H9 (cell line): ENCODE data around the gene FAM13C. TPM values are rescaled to one million over a fixed set of nuclear protein-coding genes. Genes with fewer than 3 reads are reported as not detected.

Experiments
- DNase-seq: peaks from one replicate; pipeline ENCODE4 v3.0.0-alpha.2; 2017
- H2AFZ ChIP-seq: one replicate; pipeline ENCODE4 v1.6.1; 2013; ENCODE audit warnings: mild to moderate bottlenecking, low read length, control low read depth, moderate library complexity
- H2AK5ac ChIP-seq: 2 replicates; pipeline ENCODE4 v1.6.1; 2013; ENCODE audit warnings: low read length, control low read depth, mixed read lengths; ENCODE audit not compliant: insufficient read length
- H2BK120ac ChIP-seq: one replicate; pipeline ENCODE4 v1.6.1; 2013; ENCODE audit warnings: low read depth, mild to moderate bottlenecking, low read length, control low read depth, inconsistent platforms; ENCODE audit not compliant: poor library complexity, severe bottlenecking
- H2BK12ac ChIP-seq: 2 replicates; pipeline ENCODE4 v1.6.1; 2013; ENCODE audit warnings: low read length, control low read depth, mixed read lengths, low read depth; ENCODE audit not compliant: insufficient read length
- H2BK15ac ChIP-seq: 2 replicates; pipeline ENCODE4 v1.6.1; 2013; ENCODE audit warnings: low read depth, low read length, control low read depth
- H2BK20ac ChIP-seq: one replicate; pipeline ENCODE4 v1.6.1; 2013; ENCODE audit warnings: low read depth, mild to moderate bottlenecking, low read length, control low read depth, inconsistent platforms; ENCODE audit not compliant: poor library complexity, severe bottlenecking
- H2BK5ac ChIP-seq: 2 replicates; pipeline ENCODE4 v1.6.1; 2013; ENCODE audit warnings: low read length, control low read depth, mixed read lengths; ENCODE audit not compliant: insufficient read length
- H3K14ac ChIP-seq: 2 replicates; pipeline ENCODE4 v1.6.1; 2013; ENCODE audit warnings: low read length, control low read depth; ENCODE audit not compliant: insufficient read depth
- H3K18ac ChIP-seq: 2 replicates; pipeline ENCODE4 v1.6.1; 2013; ENCODE audit warnings: low read depth, mild to moderate bottlenecking, mixed read lengths, low read length, control low read depth; ENCODE audit not compliant: insufficient read length
- H3K23ac ChIP-seq: 2 replicates; pipeline ENCODE4 v1.6.1; 2013; ENCODE audit warnings: low read length, control low read depth, mixed read lengths, low read depth; ENCODE audit not compliant: insufficient read length
- H3K23me2 ChIP-seq: 2 replicates; pipeline ENCODE4 v1.6.1; 2013; ENCODE audit warnings: low read depth, mild to moderate bottlenecking, mixed read lengths, low read length, control low read depth; ENCODE audit not compliant: insufficient read length, poor library complexity, severe bottlenecking
- H3K27ac ChIP-seq: 2 replicates; pipeline ENCODE4 v1.5.1; 2013; ENCODE audit warnings: low read length, control low read depth, mixed read lengths, low read depth; ENCODE audit not compliant: insufficient read length
- H3K27me3 ChIP-seq: 2 replicates; pipeline ENCODE4 v1.6.1; 2013; ENCODE audit warnings: low read length, control low read depth, inconsistent platforms; ENCODE audit not compliant: insufficient read depth
- H3K4ac ChIP-seq: 2 replicates; pipeline ENCODE4 v1.6.1; 2013; ENCODE audit warnings: low read depth, mild to moderate bottlenecking, control low read depth, inconsistent platforms, low read length, moderate library complexity
- H3K4me1 ChIP-seq: 2 replicates; pipeline ENCODE4 v1.6.1; 2013; ENCODE audit warnings: low read length, control low read depth, inconsistent platforms; ENCODE audit not compliant: insufficient read depth
- H3K4me2 ChIP-seq: 2 replicates; pipeline ENCODE4 v1.6.1; 2013; ENCODE audit warnings: low read length, control low read depth, mixed read lengths; ENCODE audit not compliant: insufficient read length, insufficient read depth
- H3K56ac ChIP-seq: 2 replicates; pipeline ENCODE4 v1.6.1; 2013; ENCODE audit warnings: low read depth, mild to moderate bottlenecking, mixed read lengths, low read length, control low read depth; ENCODE audit not compliant: insufficient read length
- H3K79me1 ChIP-seq: 2 replicates; pipeline ENCODE4 v1.6.1; 2013; ENCODE audit warnings: low read depth, mild to moderate bottlenecking, moderate library complexity, low read length, control low read depth, inconsistent platforms; ENCODE audit not compliant: insufficient read depth, poor library complexity, severe bottlenecking
- H3K79me2 ChIP-seq: 2 replicates; pipeline ENCODE4 v1.6.1; 2013; ENCODE audit warnings: low read length, control low read depth, inconsistent platforms; ENCODE audit not compliant: insufficient read depth
- H3K9ac ChIP-seq: 2 replicates; pipeline ENCODE4 v1.6.1; 2013; ENCODE audit warnings: low read length, control low read depth, mixed read lengths; ENCODE audit not compliant: insufficient read length; ENCODE audit errors: extremely low read depth
- H3K9me3 ChIP-seq: one replicate; pipeline ENCODE4 v1.6.1; 2013; ENCODE audit warnings: low read depth, low read length, inconsistent platforms; ENCODE audit not compliant: control insufficient read depth
- H3T11ph ChIP-seq: one replicate; pipeline ENCODE4 v1.6.1; 2013; ENCODE audit warnings: mild to moderate bottlenecking, low read length, control low read depth, inconsistent platforms
- H4K20me1 ChIP-seq: one replicate; pipeline ENCODE4 v1.6.1; 2013; ENCODE audit not compliant: control insufficient read depth, insufficient read length, insufficient read depth
- H4K5ac ChIP-seq: 2 replicates; pipeline ENCODE4 v1.6.1; 2013; ENCODE audit warnings: low read depth, mild to moderate bottlenecking, mixed read lengths, low read length, control low read depth; ENCODE audit not compliant: insufficient read length
- H4K8ac ChIP-seq: replicated peaks from 2 replicates; pipeline ENCODE4 v1.6.1; 2013; ENCODE audit warnings: low read length, control low read depth, mixed read lengths, low read depth; ENCODE audit not compliant: insufficient read length
- H4K91ac ChIP-seq: 2 replicates; pipeline ENCODE4 v1.6.1; 2013; ENCODE audit warnings: low read depth, mild to moderate bottlenecking, moderate library complexity, mixed read lengths, low read length, control low read depth; ENCODE audit not compliant: insufficient read length
- H3K27ac Mint-ChIP-seq, 3 experiments: 2 replicates in 2 of 3; 3 replicates in 1 of 3; pipeline ENCODE4 v1.8.0; 2020 to 2021; ENCODE audit warnings: mixed read lengths in 3 of 3, mild to moderate bottlenecking in 1 of 3, moderate library complexity in 1 of 3
- H3K27me3 Mint-ChIP-seq: 2 replicates; pipeline ENCODE4 v1.8.0; 2021; ENCODE audit warnings: low read depth, mild to moderate bottlenecking, moderate library complexity, mixed read lengths
- H3K36me3 Mint-ChIP-seq, 3 experiments: 2 replicates in 2 of 3; 3 replicates in 1 of 3; pipeline ENCODE4 v1.8.0; 2020 to 2021; ENCODE audit warnings: low read depth in 3 of 3, mixed read lengths in 3 of 3; ENCODE audit not compliant: insufficient read depth in 1 of 3
- H3K4me1 Mint-ChIP-seq, 2 experiments: 2 replicates each; pipeline ENCODE4 v1.8.0; 2020; ENCODE audit warnings: mixed read lengths in 2 of 2
- H3K4me3 Mint-ChIP-seq, 2 experiments: 2 replicates in 1 of 2; 3 replicates in 1 of 2; pipeline ENCODE4 v1.8.0; 2020 to 2021; ENCODE audit warnings: mild to moderate bottlenecking in 2 of 2, mixed read lengths in 2 of 2, moderate library complexity in 1 of 2
- H3K9me3 Mint-ChIP-seq, 2 experiments: 2 replicates in 1 of 2; 3 replicates in 1 of 2; pipeline ENCODE4 v1.8.0; 2020; ENCODE audit warnings: mild to moderate bottlenecking in 2 of 2, mixed read lengths in 2 of 2, moderate library complexity in 1 of 2
- WGBS: extraction: QIAGEN DNeasy Blood & Tissue Kit; methylation state at CpG from one replicate; pipeline ENCODE4 v1.1.7; 2013; ENCODE audit warnings: missing lambda C conversion rate, low lambda C conversion rate, mixed read lengths; ENCODE audit not compliant: insufficient read length; ENCODE audit errors: extremely low coverage; 5-methylcytosine and 5-hydroxymethylcytosine counted together
- total RNA-seq: library from RNA; stranded (reverse); gene quantifications from 2 replicates; pipeline ENCODE4 v1.2.1, GENCODE V29; 2021
- TF ChIP-seq, protein P1 (sequence below): fragments of 200-600 bp; sonication (generic); conservative IDR thresholded peaks from 3 replicates; pipeline ENCODE4 v1.8.0; 2021; ENCODE audit warnings: antibody characterized with exemption, mild to moderate bottlenecking

FAM13C gene
- total RNA-seq, 1 experiment from 2014 or later: 0.31 TPM

DNA sequence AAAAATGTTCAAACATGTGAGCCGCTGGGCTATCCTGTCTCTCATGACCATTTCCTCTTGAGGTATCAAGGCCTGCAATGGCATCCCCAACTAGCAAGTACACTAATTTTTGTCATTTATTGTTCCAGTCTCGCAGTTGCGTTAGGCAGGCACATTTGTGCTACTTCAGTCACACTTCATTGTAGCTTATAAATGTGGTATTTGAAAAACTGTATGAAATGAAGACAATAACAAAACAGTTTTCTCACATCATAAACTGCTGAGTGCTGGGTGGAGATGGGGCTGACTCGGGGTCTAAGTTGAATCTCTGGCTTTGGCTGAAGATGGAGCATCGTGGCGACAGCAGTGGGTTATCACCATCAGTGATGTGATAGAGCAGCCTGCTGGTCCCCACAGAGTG lies 92.7 kb downstream of the FAM13C start:
- H3K36me3 Mint-ChIP-seq: no peaks in the 10 kb centered on the region

More for the DNA sequence above, 92.7 kb downstream of the FAM13C start:
- no peak overlapping the region for H2BK20ac ChIP-seq
- H2BK15ac ChIP-seq: no peak overlapping the region
- TF ChIP-seq, protein P1, sequence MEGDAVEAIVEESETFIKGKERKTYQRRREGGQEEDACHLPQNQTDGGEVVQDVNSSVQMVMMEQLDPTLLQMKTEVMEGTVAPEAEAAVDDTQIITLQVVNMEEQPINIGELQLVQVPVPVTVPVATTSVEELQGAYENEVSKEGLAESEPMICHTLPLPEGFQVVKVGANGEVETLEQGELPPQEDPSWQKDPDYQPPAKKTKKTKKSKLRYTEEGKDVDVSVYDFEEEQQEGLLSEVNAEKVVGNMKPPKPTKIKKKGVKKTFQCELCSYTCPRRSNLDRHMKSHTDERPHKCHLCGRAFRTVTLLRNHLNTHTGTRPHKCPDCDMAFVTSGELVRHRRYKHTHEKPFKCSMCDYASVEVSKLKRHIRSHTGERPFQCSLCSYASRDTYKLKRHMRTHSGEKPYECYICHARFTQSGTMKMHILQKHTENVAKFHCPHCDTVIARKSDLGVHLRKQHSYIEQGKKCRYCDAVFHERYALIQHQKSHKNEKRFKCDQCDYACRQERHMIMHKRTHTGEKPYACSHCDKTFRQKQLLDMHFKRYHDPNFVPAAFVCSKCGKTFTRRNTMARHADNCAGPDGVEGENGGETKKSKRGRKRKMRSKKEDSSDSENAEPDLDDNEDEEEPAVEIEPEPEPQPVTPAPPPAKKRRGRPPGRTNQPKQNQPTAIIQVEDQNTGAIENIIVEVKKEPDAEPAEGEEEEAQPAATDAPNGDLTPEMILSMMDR: no peak
- H3K4me1 Mint-ChIP-seq: no peaks in the 10 kb centered on the region
- H2BK5ac ChIP-seq: no peak overlapping the region
- H4K8ac ChIP-seq: no peak overlapping the region
- WGBS: no CpG with 5 or more reads among the region's 6 CpGs
- no peak overlapping the region for H2BK120ac ChIP-seq
- no peaks in the 10 kb centered on the region for H3K9me3 Mint-ChIP-seq
- no peaks in the 10 kb centered on the region for H4K20me1 ChIP-seq
- no peaks in the 10 kb centered on the region for H3K79me2 ChIP-seq
- H3K14ac ChIP-seq: no peak overlapping the region
- H2AFZ ChIP-seq: no peak overlapping the region
- H3K79me1 ChIP-seq: no peaks in the 10 kb centered on the region
- H3K9me3 ChIP-seq: no peaks in the 10 kb centered on the region
- no peak overlapping the region for H3K18ac ChIP-seq
- no peak overlapping the region for H3K27ac Mint-ChIP-seq
- no peak overlapping the region for H3K23ac ChIP-seq
- H3K27me3 ChIP-seq: no peaks in the 10 kb centered on the region
- no peak overlapping the region for H3K4me3 Mint-ChIP-seq
- no peak overlapping the region for H3K4me2 ChIP-seq
- no peak overlapping the region for H3K4ac ChIP-seq
- H3K27me3 Mint-ChIP-seq: peaks cover 2% of the 10 kb centered on the region
- H3T11ph ChIP-seq: no peak overlapping the region
- no peak overlapping the region for H3K27ac ChIP-seq
- no peak overlapping the region for H3K9ac ChIP-seq
- no peak overlapping the region for H4K5ac ChIP-seq
- no peaks in the 10 kb centered on the region for H3K4me1 ChIP-seq
- H3K56ac ChIP-seq: no peak overlapping the region
- H2AK5ac ChIP-seq: no peak overlapping the region
- DNase-seq: no peak
- H2BK12ac ChIP-seq: no peak overlapping the region
- no peaks in the 10 kb centered on the region for H3K23me2 ChIP-seq
- no peak overlapping the region for H4K91ac ChIP-seq
